Measurements from ENCODE around the gene HSPA5.
"Not testable (repeated sequence)": the region's sequence is repeated elsewhere in the genome, so short reads cannot be mapped to it uniquely, and the experiment has no call there.

HSPA5 gene

DNA sequence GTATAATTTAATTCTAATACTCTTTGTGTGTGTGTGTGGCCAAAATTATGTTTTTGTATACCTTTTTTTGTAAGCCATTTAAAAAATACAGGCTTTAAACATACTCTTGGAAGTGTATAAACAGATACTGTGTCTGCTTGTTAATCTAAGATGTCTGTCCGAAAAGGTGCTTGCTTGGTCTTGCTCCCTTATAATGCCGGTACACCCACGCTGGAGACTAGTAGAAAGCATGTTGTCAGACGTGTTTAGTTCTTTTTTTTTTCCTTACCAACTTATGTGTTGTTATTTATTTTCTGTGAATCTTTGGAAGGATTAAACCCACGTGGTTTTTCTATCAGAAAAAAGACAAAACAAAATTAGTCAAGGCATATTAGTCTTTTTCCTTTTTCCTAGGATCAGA, 29.9 kb upstream of the HSPA5 start:
- H3K36me3 ChIP-seq (ENCODE audit: control insufficient read depth, low read length), result no peaks in the 10 kb centered on the region; the same call in 1 of the 2 replicates

GRCh38 chr9:125269014-125269397, 27.9 kb upstream of the HSPA5 start:
- H3K27ac ChIP-seq (ENCODE audit: low read depth, low read length), result no peak overlapping the region
- H3K27me3 ChIP-seq (ENCODE audit: control insufficient read depth, low read length), result no peaks in the 10 kb centered on the region
- H4K20me1 ChIP-seq (ENCODE audit: control insufficient read depth, insufficient read depth, low read depth, low read length), result no peaks in the 10 kb centered on the region
- H3K4me1 ChIP-seq (ENCODE audit: control insufficient read depth, low read length), result peaks cover 4% of the 10 kb centered on the region
- peaks cover 93% of the 10 kb centered on the region for H3K79me2 ChIP-seq (ENCODE audit: control insufficient read depth, low read length)
- no peaks in the 10 kb centered on the region for H3K9me2 ChIP-seq (replicated peaks; ENCODE audit: control insufficient read depth, low read length)
- H3K4me2 ChIP-seq (ENCODE audit: low read length), result no peak overlapping the region
- H3K9me3 ChIP-seq (ENCODE audit: control insufficient read depth, insufficient read depth, low read length), result no peaks in the 10 kb centered on the region
- peaks cover 4% of the 10 kb centered on the region; the same call in 1 of the 2 replicates for H3K36me3 ChIP-seq (ENCODE audit: control insufficient read depth, low read length)
- H3F3A ChIP-seq (ENCODE audit: control insufficient read depth, insufficient read depth), result no peaks in the 10 kb centered on the region
- TF ChIP-seq, protein P1, sequence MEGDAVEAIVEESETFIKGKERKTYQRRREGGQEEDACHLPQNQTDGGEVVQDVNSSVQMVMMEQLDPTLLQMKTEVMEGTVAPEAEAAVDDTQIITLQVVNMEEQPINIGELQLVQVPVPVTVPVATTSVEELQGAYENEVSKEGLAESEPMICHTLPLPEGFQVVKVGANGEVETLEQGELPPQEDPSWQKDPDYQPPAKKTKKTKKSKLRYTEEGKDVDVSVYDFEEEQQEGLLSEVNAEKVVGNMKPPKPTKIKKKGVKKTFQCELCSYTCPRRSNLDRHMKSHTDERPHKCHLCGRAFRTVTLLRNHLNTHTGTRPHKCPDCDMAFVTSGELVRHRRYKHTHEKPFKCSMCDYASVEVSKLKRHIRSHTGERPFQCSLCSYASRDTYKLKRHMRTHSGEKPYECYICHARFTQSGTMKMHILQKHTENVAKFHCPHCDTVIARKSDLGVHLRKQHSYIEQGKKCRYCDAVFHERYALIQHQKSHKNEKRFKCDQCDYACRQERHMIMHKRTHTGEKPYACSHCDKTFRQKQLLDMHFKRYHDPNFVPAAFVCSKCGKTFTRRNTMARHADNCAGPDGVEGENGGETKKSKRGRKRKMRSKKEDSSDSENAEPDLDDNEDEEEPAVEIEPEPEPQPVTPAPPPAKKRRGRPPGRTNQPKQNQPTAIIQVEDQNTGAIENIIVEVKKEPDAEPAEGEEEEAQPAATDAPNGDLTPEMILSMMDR (IDR thresholded peaks at IDR 0.05; ENCODE audit: low read depth, low read length, poor library complexity, severe bottlenecking), result no peak
- H3K4me3 ChIP-seq (ENCODE audit: low read length), result no peak overlapping the region

More for the DNA sequence above, 29.9 kb upstream of the HSPA5 start:
- no peaks in the 10 kb centered on the region for H3K9me3 ChIP-seq (ENCODE audit: control insufficient read depth, insufficient read depth, low read length)
- no peaks in the 10 kb centered on the region for H3K27me3 ChIP-seq (ENCODE audit: control insufficient read depth, low read length)
- no peaks in the 10 kb centered on the region for H4K20me1 ChIP-seq (ENCODE audit: control insufficient read depth, insufficient read depth, low read depth, low read length)
- H3K4me3 ChIP-seq (ENCODE audit: low read length), result no peak overlapping the region
- H3K9me2 ChIP-seq (replicated peaks; ENCODE audit: control insufficient read depth, low read length), result no peaks in the 10 kb centered on the region
- no peak overlapping the region for H3K27ac ChIP-seq (ENCODE audit: low read depth, low read length)
- no peak overlapping the region for H3K4me2 ChIP-seq (ENCODE audit: low read length)
- H3K4me1 ChIP-seq (ENCODE audit: control insufficient read depth, low read length), result no peaks in the 10 kb centered on the region
- H3F3A ChIP-seq (ENCODE audit: control insufficient read depth, insufficient read depth), result no peaks in the 10 kb centered on the region
- peaks cover 92% of the 10 kb centered on the region for H3K79me2 ChIP-seq (ENCODE audit: control insufficient read depth, low read length)
- TF ChIP-seq, protein P1 (IDR thresholded peaks at IDR 0.05; ENCODE audit: low read depth, low read length, poor library complexity, severe bottlenecking), result no peak
- no peak for TF ChIP-seq EZH2phosphoT487 (IDR thresholded peaks at IDR 0.05; ENCODE audit: borderline replicate concordance, low read length)

- Histone ChIP-seq H3K4me3 (ENCODE audit: low read length) (no peak overlapping the region), H3K27me3 (ENCODE audit: control insufficient read depth, low read length) (no peaks in the 10 kb centered on the region), H3K79me2 (ENCODE audit: control insufficient read depth, low read length) (peaks cover 94% of the 10 kb centered on the region), H3K36me3 (ENCODE audit: control insufficient read depth, low read length) (peaks cover 9% of the 10 kb centered on the region), H3K9me2 (replicated peaks; ENCODE audit: control insufficient read depth, low read length) (no peaks in the 10 kb centered on the region), H3K27ac (ENCODE audit: low read depth, low read length) (no peak overlapping the region), H3K9me3 (ENCODE audit: control insufficient read depth, insufficient read depth, low read length) (no peaks in the 10 kb centered on the region), H3F3A (ENCODE audit: control insufficient read depth, insufficient read depth) (no peaks in the 10 kb centered on the region), H3K4me2 (ENCODE audit: low read length) (no peak overlapping the region), H3K4me1 (ENCODE audit: control insufficient read depth, low read length) (peaks cover 9% of the 10 kb centered on the region), H4K20me1 (ENCODE audit: control insufficient read depth, insufficient read depth, low read depth, low read length) (no peaks in the 10 kb centered on the region)
- no peak for TF ChIP-seq EZH2phosphoT487 (IDR thresholded peaks at IDR 0.05; ENCODE audit: borderline replicate concordance, low read length)
These were observed 27.4 kb upstream of the HSPA5 start for GRCh38 chr9:125268394-125269013.

DNA sequence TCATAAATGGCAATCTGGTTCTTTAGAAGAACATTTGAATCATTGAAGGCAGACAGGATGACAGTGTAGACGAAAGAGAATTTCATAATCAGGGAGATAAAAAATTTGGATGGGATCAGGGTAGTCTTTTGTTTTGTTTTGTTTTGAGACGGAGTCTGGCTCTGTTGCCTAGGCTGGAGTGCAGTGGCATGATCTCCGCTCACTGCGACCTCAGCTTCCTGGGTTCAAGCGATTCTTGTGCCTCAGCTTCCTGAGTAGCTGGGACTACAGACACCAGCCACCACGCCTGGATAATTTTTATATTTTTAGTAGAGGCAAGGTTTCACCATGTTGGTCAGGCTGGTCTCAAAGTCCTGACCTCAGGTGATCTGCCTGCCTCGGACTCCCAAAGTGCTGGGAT, 22.9 kb upstream of the HSPA5 start:
- peak overlapping the region; percentile 23; the same call in 1 of the 2 replicates for H3K4me2 ChIP-seq (ENCODE audit: low read length)
- peaks cover 70% of the 10 kb centered on the region for H3K79me2 ChIP-seq (ENCODE audit: control insufficient read depth, low read length)

More for the DNA sequence above, 22.9 kb upstream of the HSPA5 start:
- Histone ChIP-seq H3K4me1 (ENCODE audit: control insufficient read depth, low read length) (peaks cover 30% of the 10 kb centered on the region), H3K36me3 (ENCODE audit: control insufficient read depth, low read length) (peaks cover 14% of the 10 kb centered on the region)
- not testable (repeated sequence) for H3K27ac ChIP-seq (ENCODE audit: low read depth, low read length); H3K9me3 ChIP-seq (ENCODE audit: control insufficient read depth, insufficient read depth, low read length); H3F3A ChIP-seq (ENCODE audit: control insufficient read depth, insufficient read depth); H3K27me3 ChIP-seq (ENCODE audit: control insufficient read depth, low read length); H3K9me2 ChIP-seq (replicated peaks; ENCODE audit: control insufficient read depth, low read length); H4K20me1 ChIP-seq (ENCODE audit: control insufficient read depth, insufficient read depth, low read depth, low read length); H3K4me3 ChIP-seq (ENCODE audit: low read length)

Measured in DOHH2 (cell line).